UCSD-AML1 (cell line): Measurements from ENCODE around the gene TDRD12.
A peak's percentile ranks its signal among the peaks of the same experiment; 100 is the strongest.
"Not testable (repeated sequence)": the region's sequence is repeated elsewhere in the genome, so short reads cannot be mapped to it uniquely, and the experiment has no call there.

Experiments used
- DNase-seq: peaks from one replicate; lab custom pipeline; 2025; ENCODE audit not compliant: unreplicated experiment; lab: John Stamatoyannopoulos, UW

Gene TDRD12

GRCh38 chr19:32693151-32694108, 26.1 kb upstream of the TDRD12 start:
- not testable (repeated sequence) for DNase-seq

GRCh38 chr19:32694316-32694715, 25.3 kb upstream of the TDRD12 start:
- DNase-seq = not testable (repeated sequence)

- not testable (repeated sequence) for DNase-seq
Observed at GRCh38 chr19:32694851-32695250, 24.7 kb upstream of the TDRD12 start.

- peak; percentile 19 for DNase-seq
Observed at GRCh38 chr19:32695506-32695905, 24.1 kb upstream of the TDRD12 start.

GRCh38 chr19:32696771-32697170, 22.8 kb upstream of the TDRD12 start:
- DNase-seq = not testable (repeated sequence)

- DNase-seq = not testable (repeated sequence)
Observed at GRCh38 chr19:32700129-32700528, 19.4 kb upstream of the TDRD12 start.

- DNase-seq = no peak
Observed at GRCh38 chr19:32702010-32702409, 17.6 kb upstream of the TDRD12 start.

GRCh38 chr19:32704006-32704405, 15.6 kb upstream of the TDRD12 start:
- not testable (repeated sequence) for DNase-seq

- no peak for DNase-seq
Observed at GRCh38 chr19:32708457-32708856, 11.1 kb upstream of the TDRD12 start.

- DNase-seq = no peak
Observed at GRCh38 chr19:32709032-32709431, 10.5 kb upstream of the TDRD12 start.

GRCh38 chr19:32711747-32712146, 7.8 kb upstream of the TDRD12 start:
- DNase-seq = no peak

- DNase-seq = not testable (repeated sequence)
Observed at GRCh38 chr19:32716203-32716602, 3.4 kb upstream of the TDRD12 start.

GRCh38 chr19:32717496-32717895, 2.1 kb upstream of the TDRD12 start:
- no peak for DNase-seq

GRCh38 chr19:32718286-32718685, 1.3 kb upstream of the TDRD12 start:
- DNase-seq = no peak

GRCh38 chr19:32720216-32720935, 809 bp downstream of the TDRD12 start:
- DNase-seq = no peak

GRCh38 chr19:32720936-32721250, 1.3 kb downstream of the TDRD12 start:
- DNase-seq = no peak

GRCh38 chr19:32735936-32736335, 16.4 kb downstream of the TDRD12 start:
- no peak for DNase-seq

GRCh38 chr19:32743021-32743420, 23.5 kb downstream of the TDRD12 start:
- no peak for DNase-seq

GRCh38 chr19:32743447-32743846, 23.9 kb downstream of the TDRD12 start:
- DNase-seq = no peak

- no peak for DNase-seq
Observed at GRCh38 chr19:32744555-32745325, 25.2 kb downstream of the TDRD12 start.

- not testable (repeated sequence) for DNase-seq
Observed at GRCh38 chr19:32745594-32746251, 26.2 kb downstream of the TDRD12 start.
